ENCODE data around the gene ARL6IP1. TPM values are rescaled to one million over a fixed set of nuclear protein-coding genes. Genes with fewer than 3 reads are reported as not detected.

The ARL6IP1 gene
- total and polyA plus RNA-seq, 2 donors (not counting 3 experiments of a cell fraction or from before 2014, with no cell fraction given), result 251 to 338 TPM

DNA sequence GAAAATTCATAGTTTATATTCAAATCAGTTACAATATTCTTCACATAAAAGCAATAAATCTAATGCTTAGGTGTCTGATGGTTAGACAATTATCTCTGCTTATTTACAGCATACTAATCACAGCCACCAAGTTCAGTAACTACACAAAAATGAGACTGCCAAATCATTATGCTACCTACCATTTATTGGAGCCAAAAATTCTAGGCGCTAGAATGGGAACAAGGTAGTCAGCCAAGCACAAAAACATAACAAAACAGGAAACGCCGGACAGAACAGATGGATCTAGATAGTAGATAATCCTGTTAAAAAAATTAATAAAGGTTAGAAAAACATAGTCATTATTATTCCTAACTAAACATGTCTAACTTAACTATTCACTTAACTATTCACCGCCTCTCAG is 3.6 kb downstream of the ARL6IP1 start:
- no peak overlapping the region for H3K27ac ChIP-seq (ENCODE audit: insufficient read depth, low read depth, low read length)
- peaks cover 44% of the 10 kb centered on the region for H3K4me1 ChIP-seq (ENCODE audit: control insufficient read depth, extremely low read depth, insufficient read depth, low read length)
- H3K9me1 ChIP-seq (replicated peaks; ENCODE audit: control insufficient read depth, extremely low read depth, insufficient read depth, low read length), result no peaks in the 10 kb centered on the region
- H3K9ac ChIP-seq (replicated peaks; ENCODE audit: extremely low read depth, insufficient read depth, low read length), result no peak overlapping the region
- peaks cover 10% of the 10 kb centered on the region for H4K20me1 ChIP-seq (replicated peaks; ENCODE audit: control insufficient read depth, extremely low read depth, insufficient read depth, low read length)
- DNase-seq (ENCODE audit: low read depth, low spot score) (peak; percentile 40), FAIRE-seq (no peak)
- no peak overlapping the region for H2AFZ ChIP-seq (ENCODE audit: low read depth, low read length)
- dilution Hi-C loops (cut with MboI; ENCODE audit: extremely low pct_ligation_motif_present, low sequenced_read_pairs) (loop anchor here (25.0 kb wide), 1 partner anchor 315 kb away; the partner anchor contains the start of gene ITPRIPL2), intact Hi-C loops (cut with micrococcal nuclease) (loop anchor here (2.0 kb wide), 1 partner anchor 15 kb away; no protein-coding TSS in a partner anchor)
- no peaks in the 10 kb centered on the region for H3K27me3 ChIP-seq (ENCODE audit: control insufficient read depth in 2 of 2, insufficient read depth in 2 of 2, low read length in 2 of 2)
- H3K79me2 ChIP-seq (ENCODE audit: control insufficient read depth, insufficient read depth, low read length), result peaks cover 63% of the 10 kb centered on the region
- ChIA-PET POLR2A (interaction anchor here (5.0 kb wide), 1 partner anchor 7 kb away, joined by 81 read pairs; the partner anchor contains the start of gene RPS15A), CTCF (interaction anchor here (1.2 kb wide), 1 partner anchor 13 kb away, joined by 3 read pairs; no protein-coding TSS in a partner anchor)
- H3K9me3 ChIP-seq (replicated peaks; ENCODE audit: control insufficient read depth, insufficient read depth, low read length), result no peaks in the 10 kb centered on the region
- H3K4me2 ChIP-seq (ENCODE audit: insufficient read depth, low read length), result peak overlapping the region; percentile 99
- peak overlapping the region in 1 of 3 experiments; percentile 55 for H3K4me3 ChIP-seq (replicated peaks in 1 of 3; ENCODE audit: insufficient read depth in 1 of 3, low read depth in 1 of 3, low read length in 3 of 3)
- TF ChIP-seq POLR2AphosphoS5 (IDR thresholded peaks at IDR 0.05; ENCODE audit: insufficient read depth, low read depth, low read length) (no peak), FOS (IDR thresholded peaks at IDR 0.05; ENCODE audit: borderline replicate concordance, insufficient read depth, low read length) (no peak), GATA2 (IDR thresholded peaks at IDR 0.05; ENCODE audit: insufficient read depth, insufficient read length, low read depth, low read length) (peak; percentile 28), POLR2A (IDR thresholded peaks at IDR 0.05; ENCODE audit: low read depth, low read length) (peak; percentile 25)
- H3K36me3 ChIP-seq (ENCODE audit: control insufficient read depth in 2 of 2, extremely low read depth in 1 of 2, insufficient read depth in 2 of 2, low read length in 2 of 2), result peaks cover 8% of the 10 kb centered on the region in 2 experiments
- no TSS peak for BruUV-seq (replicated peaks)

DNA sequence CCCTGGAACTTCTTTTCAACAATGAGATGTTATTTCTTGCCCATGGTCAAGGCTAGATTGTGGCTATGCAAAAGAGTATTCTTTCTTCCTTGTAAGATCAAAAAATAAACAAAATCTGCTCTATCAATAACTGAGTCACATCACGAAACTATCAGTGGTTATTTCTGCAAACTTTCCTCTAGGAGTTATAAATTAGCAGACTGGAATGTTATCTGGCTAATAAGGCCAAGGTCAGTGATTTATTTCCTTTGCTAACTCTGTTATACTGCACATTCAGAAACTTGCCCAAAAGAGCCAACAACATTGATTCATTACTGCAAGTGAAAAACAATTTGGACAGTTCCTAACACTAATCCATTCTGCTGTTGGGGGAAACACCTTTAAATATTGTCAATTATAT is 5.0 kb downstream of the ARL6IP1 start:
- H3K9ac ChIP-seq (replicated peaks; ENCODE audit: extremely low read depth, insufficient read depth, low read length), result no peak overlapping the region
- H4K20me1 ChIP-seq (replicated peaks; ENCODE audit: control insufficient read depth, extremely low read depth, insufficient read depth, low read length), result peaks cover 10% of the 10 kb centered on the region
- no peaks in the 10 kb centered on the region for H3K27me3 ChIP-seq (ENCODE audit: control insufficient read depth in 2 of 2, insufficient read depth in 2 of 2, low read length in 2 of 2)
- FAIRE-seq (peak; percentile 59), DNase-seq (ENCODE audit: low read depth, low spot score) (peak; percentile 69)
- H3K36me3 ChIP-seq (ENCODE audit: control insufficient read depth in 2 of 2, extremely low read depth in 1 of 2, insufficient read depth in 2 of 2, low read length in 2 of 2), result peaks cover 8 to 9% of the 10 kb centered on the region in 2 experiments
- no peaks in the 10 kb centered on the region for H3K9me3 ChIP-seq (replicated peaks; ENCODE audit: control insufficient read depth, insufficient read depth, low read length)
- ChIA-PET CTCF (no interaction called here), POLR2A (no interaction called here)
- TF ChIP-seq, protein P1, sequence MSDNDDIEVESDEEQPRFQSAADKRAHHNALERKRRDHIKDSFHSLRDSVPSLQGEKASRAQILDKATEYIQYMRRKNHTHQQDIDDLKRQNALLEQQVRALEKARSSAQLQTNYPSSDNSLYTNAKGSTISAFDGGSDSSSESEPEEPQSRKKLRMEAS (IDR thresholded peaks at IDR 0.05; ENCODE audit: insufficient read depth, insufficient read length), result no peak
- no peak for TF ChIP-seq JUN (IDR thresholded peaks at IDR 0.05; ENCODE audit: borderline replicate concordance, insufficient read depth, insufficient read length, low read depth)
- TF ChIP-seq FOS (IDR thresholded peaks at IDR 0.05; ENCODE audit: borderline replicate concordance, insufficient read depth, low read length), result no peak
- TF ChIP-seq POLR2AphosphoS5 (IDR thresholded peaks at IDR 0.05; ENCODE audit: insufficient read depth, low read depth, low read length), result peak; percentile 28
- no peak for TF ChIP-seq POLR2A (IDR thresholded peaks at IDR 0.05; ENCODE audit: low read depth, low read length)
- TF ChIP-seq, protein P2, sequence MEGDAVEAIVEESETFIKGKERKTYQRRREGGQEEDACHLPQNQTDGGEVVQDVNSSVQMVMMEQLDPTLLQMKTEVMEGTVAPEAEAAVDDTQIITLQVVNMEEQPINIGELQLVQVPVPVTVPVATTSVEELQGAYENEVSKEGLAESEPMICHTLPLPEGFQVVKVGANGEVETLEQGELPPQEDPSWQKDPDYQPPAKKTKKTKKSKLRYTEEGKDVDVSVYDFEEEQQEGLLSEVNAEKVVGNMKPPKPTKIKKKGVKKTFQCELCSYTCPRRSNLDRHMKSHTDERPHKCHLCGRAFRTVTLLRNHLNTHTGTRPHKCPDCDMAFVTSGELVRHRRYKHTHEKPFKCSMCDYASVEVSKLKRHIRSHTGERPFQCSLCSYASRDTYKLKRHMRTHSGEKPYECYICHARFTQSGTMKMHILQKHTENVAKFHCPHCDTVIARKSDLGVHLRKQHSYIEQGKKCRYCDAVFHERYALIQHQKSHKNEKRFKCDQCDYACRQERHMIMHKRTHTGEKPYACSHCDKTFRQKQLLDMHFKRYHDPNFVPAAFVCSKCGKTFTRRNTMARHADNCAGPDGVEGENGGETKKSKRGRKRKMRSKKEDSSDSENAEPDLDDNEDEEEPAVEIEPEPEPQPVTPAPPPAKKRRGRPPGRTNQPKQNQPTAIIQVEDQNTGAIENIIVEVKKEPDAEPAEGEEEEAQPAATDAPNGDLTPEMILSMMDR (IDR thresholded peaks at IDR 0.05; ENCODE audit: extremely low read depth in 1 of 2, insufficient read depth in 1 of 2, low read depth in 1 of 2, low read length in 2 of 2), result no peak
- no peak for TF ChIP-seq MYC (IDR thresholded peaks at IDR 0.05; ENCODE audit: low read depth, low read length)
- TF ChIP-seq GATA2 (IDR thresholded peaks at IDR 0.05; ENCODE audit: insufficient read depth, insufficient read length, low read depth, low read length), result peak; percentile 68
- no peak for TF ChIP-seq EZH2 (IDR thresholded peaks at IDR 0.05; ENCODE audit: borderline replicate concordance, low read depth, low read length, severe bottlenecking)
- peak overlapping the region; percentile 53 for H3K4me2 ChIP-seq (ENCODE audit: insufficient read depth, low read length)
- no peak overlapping the region for H2AFZ ChIP-seq (ENCODE audit: low read depth, low read length)
- no peak overlapping the region for H3K27ac ChIP-seq (ENCODE audit: insufficient read depth, low read depth, low read length)
- dilution Hi-C loops (cut with MboI; ENCODE audit: extremely low pct_ligation_motif_present, low sequenced_read_pairs), result loop anchor here (25.0 kb wide), 1 partner anchor 316 kb away; the partner anchor contains the start of gene ITPRIPL2
- intact Hi-C loops (cut with micrococcal nuclease), result loop anchor here (2.0 kb wide), 1 partner anchor 14 kb away; no protein-coding TSS in a partner anchor
- no peaks in the 10 kb centered on the region for H3K9me1 ChIP-seq (replicated peaks; ENCODE audit: control insufficient read depth, extremely low read depth, insufficient read depth, low read length)
- BruUV-seq (replicated peaks), result no TSS peak
- peaks cover 65% of the 10 kb centered on the region for H3K79me2 ChIP-seq (ENCODE audit: control insufficient read depth, insufficient read depth, low read length)
- H3K4me3 ChIP-seq (replicated peaks in 1 of 3; ENCODE audit: insufficient read depth in 1 of 3, low read depth in 1 of 3, low read length in 3 of 3), result no peak overlapping the region
- H3K4me1 ChIP-seq (ENCODE audit: control insufficient read depth, extremely low read depth, insufficient read depth, low read length), result peaks cover 44% of the 10 kb centered on the region

Data from endothelial cell of umbilical vein (primary cell).